GM19025 (cell line): ENCODE results near the gene STEEP1.
"Not testable (repeated sequence)": the region's sequence is repeated elsewhere in the genome, so short reads cannot be mapped to it uniquely, and the experiment has no call there.

Experiments
- ATAC-seq: cut with Tn5 transposase; IDR thresholded peaks from one replicate; pipeline ENCODE4 v1.9.1; 2021; ENCODE audit warnings: mild to moderate bottlenecking, low read depth, moderate library complexity; ENCODE audit not compliant: unreplicated experiment

The STEEP1 gene

GRCh38 chrX:119537487-119537886, 27.7 kb downstream of the STEEP1 start:
- no peak for ATAC-seq

- ATAC-seq = no peak
Measured at GRCh38 chrX:119529345-119530276, 35.6 kb downstream of the STEEP1 start.

GRCh38 chrX:119523664-119524184, 41.5 kb downstream of the STEEP1 start:
- no peak for ATAC-seq

GRCh38 chrX:119521246-119521645, 44.0 kb downstream of the STEEP1 start:
- no peak for ATAC-seq

- no peak for ATAC-seq
Measured at GRCh38 chrX:119518371-119518770, 46.8 kb downstream of the STEEP1 start.

GRCh38 chrX:119516157-119516702, 49.0 kb downstream of the STEEP1 start:
- ATAC-seq = no peak

GRCh38 chrX:119512146-119512800, 52.9 kb downstream of the STEEP1 start:
- ATAC-seq = no peak

GRCh38 chrX:119507206-119507605, 58.0 kb downstream of the STEEP1 start:
- no peak for ATAC-seq

- ATAC-seq = no peak
Measured at GRCh38 chrX:119505945-119506344, 59.3 kb downstream of the STEEP1 start.

- ATAC-seq = not testable (repeated sequence)
Measured at GRCh38 chrX:119505145-119505544, 60.1 kb downstream of the STEEP1 start.

GRCh38 chrX:119503484-119503861, 61.7 kb downstream of the STEEP1 start:
- no peak for ATAC-seq

GRCh38 chrX:119502727-119503483, 62.3 kb downstream of the STEEP1 start:
- no peak for ATAC-seq

- no peak for ATAC-seq
Measured at GRCh38 chrX:119501511-119502148, 63.6 kb downstream of the STEEP1 start.

GRCh38 chrX:119500061-119500800, 65.0 kb downstream of the STEEP1 start:
- no peak for ATAC-seq

GRCh38 chrX:119497185-119497584, 68.0 kb downstream of the STEEP1 start:
- no peak for ATAC-seq

- no peak for ATAC-seq
Measured at GRCh38 chrX:119495734-119496726, 69.2 kb downstream of the STEEP1 start.

- ATAC-seq = not testable (repeated sequence)
Measured at GRCh38 chrX:119493851-119494495, 71.2 kb downstream of the STEEP1 start.

- ATAC-seq = no peak
Measured at GRCh38 chrX:119492463-119492862, 72.7 kb downstream of the STEEP1 start.
